ENCODE measurements around the gene PATJ. TPM values are rescaled to one million over a fixed set of nuclear protein-coding genes. Genes with fewer than 3 reads are reported as not detected.
"Not testable (repeated sequence)": the region's sequence is repeated elsewhere in the genome, so short reads cannot be mapped to it uniquely, and the experiment has no call there.

The PATJ gene
- total and polyA plus RNA-seq, 8 donors: 14.8 to 45.4 (median 27.9) TPM

- no peak for ATAC-seq
- H3K4me1 ChIP-seq: no peaks in the 10 kb centered on the region
- WGBS, 2 donors: 93 to 98% methylated on average over 3 of the region's 3 CpGs
- H3K27me3 ChIP-seq: no peaks in the 10 kb centered on the region
- H3K4me3 ChIP-seq: no peak overlapping the region
- DNase-seq: no peak
- FAIRE-seq: no peak
- H3K9me3 ChIP-seq: no peaks in the 10 kb centered on the region
- no peaks in the 10 kb centered on the region for H3K36me3 ChIP-seq
- no peak overlapping the region for H3K27ac ChIP-seq
- intact Hi-C loops (cut with DNase I): no loop called here
- TF ChIP-seq CTCF (IDR thresholded peaks at IDR 0.05): no peak
Observed at GRCh38 chr1:61962631-61963030, 220.4 kb downstream of the PATJ start.

DNA sequence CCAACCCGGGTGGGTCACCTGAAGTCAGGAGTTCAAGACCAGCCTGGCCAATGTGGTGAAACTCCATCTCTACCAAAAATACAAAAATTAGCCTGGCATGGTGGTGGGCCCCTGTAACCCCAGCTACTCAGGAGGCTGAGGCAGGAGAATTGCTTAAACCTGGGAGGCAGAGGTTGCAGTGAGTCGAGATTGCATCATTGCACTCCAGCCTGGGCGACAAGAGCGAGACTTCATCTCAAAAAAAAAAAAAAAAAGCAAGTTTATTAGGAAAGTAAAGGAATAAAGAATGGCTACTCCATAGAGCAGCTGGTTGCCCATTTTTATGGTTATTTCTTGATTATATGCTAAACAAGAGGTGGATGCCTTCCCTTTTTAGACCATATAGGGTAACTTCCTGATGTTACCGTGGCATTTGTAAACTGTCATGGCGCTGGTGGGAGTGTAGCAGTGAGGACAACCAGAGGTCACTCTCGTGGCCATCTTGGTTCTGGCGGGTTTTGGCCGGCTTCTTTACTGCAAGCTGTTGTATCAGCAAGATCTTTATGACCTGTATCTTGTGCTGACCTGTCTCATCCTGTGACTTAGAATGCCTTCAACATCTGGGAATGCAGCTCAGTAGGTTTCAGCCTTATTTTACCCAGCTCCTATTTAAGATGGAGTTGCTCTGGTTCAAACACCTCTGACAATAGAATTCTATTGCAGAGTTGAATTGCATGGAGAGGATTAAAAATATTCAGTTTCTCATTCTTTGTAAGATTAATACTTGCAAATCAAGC is 224.4 kb downstream of the PATJ start:
- intact Hi-C loops (cut with DNase I); H3K4me3 ChIP-seq; H3K36me3 ChIP-seq; DNase-seq; H3K4me1 ChIP-seq; ATAC-seq; FAIRE-seq; H3K9me3 ChIP-seq; H3K27ac ChIP-seq; H3K27me3 ChIP-seq: not testable (repeated sequence)
- WGBS, 2 donors: 95 to 97% methylated on average over 9 of the region's 9 CpGs

- Histone ChIP-seq H3K9me3 (no peaks in the 10 kb centered on the region), H3K36me3 (no peaks in the 10 kb centered on the region), H3K27ac (no peak overlapping the region), H3K27me3 (no peaks in the 10 kb centered on the region), H3K4me3 (no peak overlapping the region), H3K4me1 (no peaks in the 10 kb centered on the region)
- ATAC-seq: no peak
- WGBS, 2 donors: 59 to 71% methylated on average over 3 of the region's 3 CpGs
- no peak for DNase-seq
- no peak for TF ChIP-seq CTCF (IDR thresholded peaks at IDR 0.05)
- no peak for FAIRE-seq
- intact Hi-C loops (cut with DNase I): no loop called here
Observed at GRCh38 chr1:61967750-61968149, 225.5 kb downstream of the PATJ start.

DNA sequence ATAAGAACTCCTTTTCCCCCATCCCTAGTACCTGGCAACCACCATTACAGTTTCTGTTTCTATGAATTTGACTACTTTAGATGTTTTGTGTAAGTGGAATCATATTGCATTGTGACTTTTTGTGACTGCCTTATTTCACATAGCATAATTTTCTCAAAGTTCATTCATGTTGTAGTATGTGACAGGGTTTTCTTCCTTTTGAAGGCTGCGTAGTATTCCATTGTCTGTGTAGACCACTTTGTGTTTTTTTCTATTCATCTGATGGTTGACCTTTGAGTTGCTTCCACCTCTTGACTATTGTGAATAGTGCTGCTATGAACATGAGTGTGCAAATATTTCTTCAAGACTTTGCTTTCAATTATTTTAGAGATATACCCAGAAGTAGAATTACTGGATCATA is 226.6 kb downstream of the PATJ start:
- no peaks in the 10 kb centered on the region for H3K4me1 ChIP-seq
- intact Hi-C loops (cut with DNase I): no loop called here
- no peak overlapping the region for H3K27ac ChIP-seq
- ATAC-seq: no peak
- no peaks in the 10 kb centered on the region for H3K27me3 ChIP-seq
- 100% methylated on average over 1 of the region's 1 CpG for WGBS, 2 donors
- H3K4me3 ChIP-seq: no peak overlapping the region
- H3K36me3 ChIP-seq: no peaks in the 10 kb centered on the region
- no peak for FAIRE-seq
- no peaks in the 10 kb centered on the region for H3K9me3 ChIP-seq
- DNase-seq: no peak
- no peak for TF ChIP-seq CTCF (IDR thresholded peaks at IDR 0.05)

DNA sequence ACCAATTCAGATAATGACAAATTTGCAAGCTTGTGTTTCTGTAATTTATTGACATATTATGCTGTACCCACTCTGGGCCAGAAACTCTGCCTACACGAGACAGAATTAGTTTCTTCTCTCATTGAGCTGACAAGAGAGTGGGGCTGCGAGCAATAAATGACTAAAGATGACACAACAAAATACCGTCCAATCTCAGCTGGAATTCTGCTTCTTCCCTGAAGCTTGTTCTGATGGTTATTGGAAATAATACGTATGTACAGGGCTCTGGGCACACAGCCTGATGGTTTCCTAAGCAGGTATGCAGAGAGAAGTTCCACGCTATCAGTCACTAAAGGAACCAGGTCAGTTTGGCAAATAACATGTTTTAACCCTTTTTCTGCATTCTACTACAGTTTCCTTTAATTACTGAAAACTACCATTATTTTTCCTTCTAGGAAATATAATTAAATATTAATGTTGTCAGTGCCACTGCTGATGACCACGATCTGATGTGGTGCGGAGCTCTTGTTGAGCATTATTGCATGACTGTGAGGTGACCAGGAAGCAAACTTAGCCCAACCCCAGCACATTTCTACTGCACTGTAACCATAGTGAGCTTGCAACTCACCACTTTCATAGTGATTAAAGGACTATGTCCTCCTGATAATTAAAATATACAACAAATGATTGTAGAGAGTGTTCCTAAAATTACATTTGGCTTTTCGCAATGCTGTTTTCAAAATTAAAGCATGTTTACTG is 231.0 kb downstream of the PATJ start:
- Histone ChIP-seq H3K36me3 (no peaks in the 10 kb centered on the region), H3K4me1 (no peaks in the 10 kb centered on the region), H3K9me3 (no peaks in the 10 kb centered on the region), H3K27me3 (no peaks in the 10 kb centered on the region), H3K27ac (no peak overlapping the region), H3K4me3 (no peak overlapping the region)
- 74 to 80% methylated on average over 8 of the region's 8 CpGs for WGBS, 2 donors
- no peak for TF ChIP-seq CTCF (IDR thresholded peaks at IDR 0.05)
- intact Hi-C loops (cut with DNase I): no loop called here
- no peak for FAIRE-seq
- ATAC-seq: peak in 1 of 4 donors; percentile 55
- DNase-seq: no peak
